COLO668 (cell line): ENCODE data around the gene AP2B1.

Experiments
- DNase-seq: peaks from one replicate; lab custom pipeline; 2025; ENCODE audit not compliant: unreplicated experiment; lab: John Stamatoyannopoulos, UW

Gene AP2B1

DNA sequence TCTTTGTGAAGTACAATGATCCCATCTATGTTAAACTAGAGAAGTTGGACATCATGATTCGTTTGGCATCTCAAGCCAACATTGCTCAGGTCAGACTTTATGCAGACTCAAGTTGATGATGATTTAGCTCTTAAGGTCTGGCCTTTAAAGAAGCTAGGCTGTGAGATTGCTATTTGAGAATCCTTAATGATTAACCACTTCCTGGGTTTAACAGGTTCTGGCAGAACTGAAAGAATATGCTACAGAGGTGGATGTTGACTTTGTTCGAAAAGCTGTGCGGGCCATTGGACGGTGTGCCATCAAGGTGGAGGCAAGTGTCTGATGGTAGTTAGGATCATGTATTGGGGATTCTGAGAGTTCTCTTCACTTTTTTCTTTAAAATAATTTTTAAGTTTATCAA, 40.3 kb downstream of the AP2B1 start:
- no peak for DNase-seq

GRCh38 chr17:35630530-35631148, 43.5 kb downstream of the AP2B1 start:
- DNase-seq = no peak

- DNase-seq = no peak
Observed at GRCh38 chr17:35641032-35641431, 53.9 kb downstream of the AP2B1 start.

DNA sequence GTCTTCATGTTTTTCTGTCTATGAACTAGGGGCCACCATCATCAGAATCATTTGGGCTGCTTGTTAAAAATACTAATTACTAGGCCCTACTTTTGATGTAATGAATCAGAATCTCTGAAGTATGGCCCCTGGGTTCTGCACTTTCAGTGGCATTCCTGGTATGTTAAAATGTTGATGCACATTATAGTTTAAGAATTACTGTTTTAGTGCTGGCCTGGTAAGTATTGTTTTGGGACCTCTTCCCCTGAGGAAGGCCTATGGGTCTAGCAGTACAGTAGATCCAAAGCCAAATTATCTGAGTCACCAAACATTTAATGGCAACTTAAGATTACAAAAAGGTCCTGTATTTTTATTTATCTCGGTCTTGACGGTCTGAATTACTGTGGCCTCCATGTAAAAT, 58.8 kb downstream of the AP2B1 start:
- DNase-seq = no peak

DNA sequence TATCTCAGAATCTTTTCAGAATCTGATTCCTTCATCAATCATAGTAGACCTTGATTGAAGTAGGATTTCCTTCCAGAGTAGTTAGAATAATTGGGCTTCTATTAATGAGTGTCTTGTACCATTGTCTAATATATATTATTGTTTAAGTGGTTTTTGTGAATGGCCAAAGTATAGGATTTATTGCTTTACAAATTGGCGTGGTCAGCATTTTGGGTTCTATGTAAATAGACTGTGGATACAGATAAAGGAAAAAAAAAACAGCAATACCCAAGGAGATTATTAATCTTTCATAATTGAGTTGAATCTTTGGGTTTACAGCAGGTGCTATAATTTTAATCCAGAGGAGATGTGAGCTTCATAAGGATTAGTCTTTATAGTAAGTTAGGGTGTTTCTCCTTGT, 64.3 kb downstream of the AP2B1 start:
- DNase-seq = no peak

DNA sequence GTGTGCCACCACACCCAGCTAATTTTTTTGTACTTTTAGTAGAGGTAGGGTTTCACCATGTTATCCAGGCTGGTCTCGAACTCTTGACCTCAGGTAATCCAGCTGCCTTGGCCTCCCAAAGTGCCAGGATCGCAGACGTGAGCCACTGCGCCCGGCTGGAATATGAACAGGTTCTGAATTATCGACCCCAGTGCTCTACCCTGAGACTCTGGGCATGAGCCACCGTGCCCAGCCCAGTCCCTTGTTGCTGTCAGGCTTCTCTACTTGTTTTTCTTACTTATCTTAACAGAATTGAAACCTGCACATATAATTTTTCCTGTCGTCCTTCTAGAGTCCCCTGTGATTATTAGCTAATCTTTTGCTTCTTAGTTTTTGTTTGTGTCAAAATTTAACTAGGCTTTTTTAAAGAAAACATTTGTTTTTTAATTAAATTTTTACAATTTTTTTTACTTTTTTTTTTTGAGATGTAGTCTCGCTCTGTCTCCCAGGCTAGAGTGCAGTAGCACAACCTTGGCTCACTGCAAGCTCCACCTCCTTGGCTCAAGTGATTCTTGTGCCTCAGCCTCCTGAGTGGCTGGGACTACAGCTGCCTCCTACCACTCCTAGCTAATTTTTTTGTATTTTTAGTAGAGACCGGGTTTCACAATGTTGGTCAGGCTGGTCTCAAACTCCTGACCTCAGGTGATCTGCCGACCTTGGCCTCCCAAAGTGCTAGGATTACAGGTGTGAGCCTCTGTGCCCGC, 66.7 kb downstream of the AP2B1 start:
- DNase-seq = no peak

GRCh38 chr17:35655303-35655702, 68.2 kb downstream of the AP2B1 start:
- DNase-seq = no peak

DNA sequence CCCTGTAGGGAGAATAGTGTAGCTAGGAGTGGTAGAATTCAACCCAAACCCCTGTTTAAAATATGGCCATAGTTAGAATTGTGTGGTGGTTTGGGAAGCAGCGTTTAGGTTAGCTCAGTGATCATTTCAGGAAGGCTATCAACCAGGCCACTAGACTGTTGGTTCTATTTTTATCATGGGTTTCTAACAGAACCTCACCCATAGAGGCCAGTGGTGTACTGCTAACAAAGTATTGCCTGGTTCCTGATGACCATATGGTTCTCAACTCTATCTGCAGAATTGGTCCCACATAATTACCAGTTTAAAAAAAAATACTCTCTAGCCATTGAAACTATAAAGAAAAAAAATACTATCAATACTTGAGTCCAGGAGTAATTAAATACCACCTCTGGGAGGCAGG, 73.8 kb downstream of the AP2B1 start:
- no peak for DNase-seq

DNA sequence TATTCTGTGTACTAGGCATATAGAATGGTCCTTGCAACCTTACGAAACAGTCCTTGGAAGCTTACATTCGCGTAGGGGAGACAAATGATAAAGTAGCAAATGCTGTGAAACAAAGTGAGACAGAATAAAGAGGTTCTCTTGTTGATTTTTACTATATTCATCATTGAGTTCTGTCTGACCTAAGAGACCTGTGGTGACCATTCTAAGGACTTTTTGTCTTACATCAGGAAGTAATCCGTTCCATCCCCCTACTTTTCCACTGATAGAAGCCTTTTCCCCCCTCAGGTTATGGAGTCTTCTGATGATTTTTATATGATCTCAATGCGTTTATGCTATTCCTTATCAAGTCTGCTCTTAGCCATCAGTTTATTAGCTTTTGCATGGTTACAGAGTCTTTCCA, 77.6 kb downstream of the AP2B1 start:
- DNase-seq = no peak

DNA sequence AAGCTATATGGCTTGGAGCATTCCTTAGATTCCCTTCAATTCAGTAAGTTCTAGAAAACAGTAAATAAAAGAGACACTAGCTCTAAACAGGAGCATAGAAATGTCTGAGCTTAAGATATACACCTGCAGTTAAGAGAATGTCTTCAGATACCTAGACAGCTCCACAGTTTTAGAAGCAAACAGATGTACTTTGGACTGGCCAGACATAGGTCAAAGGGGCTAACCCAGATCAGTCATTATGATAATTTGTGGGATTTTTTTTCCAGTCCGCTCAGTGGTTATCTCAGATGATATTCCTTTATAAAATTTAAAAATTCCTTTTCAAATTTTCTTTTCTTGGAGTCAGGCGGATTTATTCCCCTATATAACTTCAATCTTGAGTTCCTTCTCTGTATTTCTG, 78.5 kb downstream of the AP2B1 start:
- DNase-seq = no peak

DNA sequence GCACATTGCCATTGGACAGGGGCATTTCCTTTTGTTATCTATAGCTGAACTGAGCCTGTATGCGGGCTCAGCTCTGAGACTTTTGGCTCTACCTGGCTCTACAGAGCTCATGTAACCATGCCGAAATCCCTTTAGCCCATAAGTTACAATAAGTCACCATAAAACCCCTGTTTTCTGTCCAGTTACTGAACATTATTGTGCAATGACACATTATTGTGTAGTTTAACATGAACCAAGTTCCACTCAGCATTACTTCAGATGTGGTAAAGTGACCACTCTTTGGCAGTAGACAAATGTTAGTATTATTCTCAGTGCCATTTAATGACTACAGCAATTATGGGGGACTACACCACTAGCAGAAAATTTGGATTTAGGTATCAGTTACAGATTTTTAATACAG, 78.9 kb downstream of the AP2B1 start:
- DNase-seq = no peak

GRCh38 chr17:35666967-35667532, 79.9 kb downstream of the AP2B1 start:
- DNase-seq = no peak

- DNase-seq = no peak
Observed at GRCh38 chr17:35668802-35669201, 81.7 kb downstream of the AP2B1 start.

DNA sequence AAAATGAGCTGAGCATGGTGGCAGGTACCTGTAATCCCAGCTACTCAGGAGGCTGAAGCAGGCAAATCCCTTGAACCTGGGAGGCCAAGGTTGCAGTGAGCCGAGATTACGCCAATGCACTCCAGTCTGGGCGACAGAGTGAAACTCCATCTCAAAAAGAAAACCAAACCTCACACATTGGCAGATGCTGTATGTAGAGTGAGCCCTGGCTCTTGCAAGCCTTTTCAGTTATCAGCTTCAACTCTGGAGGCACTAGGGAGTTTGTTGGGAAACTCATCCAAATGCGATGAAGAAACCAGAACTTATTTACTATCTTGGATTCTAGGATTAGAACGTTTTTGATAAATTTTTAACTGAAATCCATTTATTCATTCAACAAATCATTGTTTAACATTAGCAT, 87.4 kb downstream of the AP2B1 start:
- DNase-seq = no peak

DNA sequence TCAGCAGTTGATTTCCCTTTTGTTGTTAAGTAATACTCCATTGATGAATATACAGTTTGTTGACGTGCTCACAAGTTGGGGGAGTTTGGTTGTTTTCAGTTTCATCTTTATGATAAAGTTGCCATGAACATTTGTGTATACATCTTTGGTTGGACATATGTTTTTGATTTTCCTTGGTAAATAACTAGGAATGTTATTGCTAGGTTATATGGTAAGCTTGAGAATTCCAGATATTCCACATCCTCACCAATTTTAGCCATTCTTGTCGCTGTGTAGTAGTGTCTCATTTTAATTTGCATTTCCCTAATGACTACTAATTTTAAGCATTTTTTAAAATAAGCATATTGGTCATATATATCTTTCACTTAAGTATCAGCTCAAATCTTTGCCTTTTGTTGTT, 89.3 kb downstream of the AP2B1 start:
- no peak for DNase-seq

- DNase-seq = no peak
Observed at GRCh38 chr17:35679007-35679682, 92.0 kb downstream of the AP2B1 start.

DNA sequence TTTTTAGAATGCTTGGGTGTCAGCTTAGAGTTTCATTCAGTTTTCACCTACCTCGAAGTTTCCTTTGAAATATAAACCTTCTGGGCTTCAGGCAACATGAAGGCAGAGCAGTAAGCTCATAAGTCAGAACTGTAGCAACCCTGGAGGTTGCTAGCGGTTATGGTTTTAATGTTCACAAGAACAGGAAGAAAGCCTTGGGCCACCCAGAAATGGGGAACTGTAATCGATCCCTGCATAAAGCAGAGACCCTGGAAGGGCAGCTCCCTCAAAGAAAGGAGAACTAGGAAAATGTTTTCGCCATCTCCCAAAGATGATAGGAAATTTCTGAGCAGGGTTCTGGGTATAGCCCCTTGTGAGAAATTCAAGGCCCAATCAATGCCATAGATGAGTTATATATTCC, 96.5 kb downstream of the AP2B1 start:
- DNase-seq = no peak

- no peak for DNase-seq
Observed at GRCh38 chr17:35684055-35684802, 97.1 kb downstream of the AP2B1 start.

- DNase-seq = no peak
Observed at GRCh38 chr17:35692512-35693210, 105.5 kb downstream of the AP2B1 start.

- no peak for DNase-seq
Observed at GRCh38 chr17:35693662-35694061, 106.5 kb downstream of the AP2B1 start.

GRCh38 chr17:35694906-35695305, 107.8 kb downstream of the AP2B1 start:
- DNase-seq = no peak
